Heart left ventricle (tissue), 13 donors: ENCODE data around the gene PREX1.

Experiments
- POLR2A ChIP-seq, 2 donors: fragments of 450-650 bp; IDR thresholded peaks; one replicate each; pipeline ENCODE4 v1.6.1; 2017; ENCODE audit warnings: antibody characterized with exemption in 2 of 2, mild to moderate bottlenecking in 2 of 2, moderate library complexity in 2 of 2
- TF ChIP-seq, protein P1 (sequence below), 12 donors: fragments of 200-600 bp; sonication (generic) in 4 of 12; IDR thresholded peaks; one replicate each; pipeline versions ENCODE4 v1.5.0 to v1.8.0; 2018 to 2022; ENCODE audit warnings: antibody characterized with exemption in 12 of 12, mild to moderate bottlenecking in 5 of 12
- donor health status: ischemic (EF 13 %, LVEDD 7.1; RV severe dilation, severe dysfunction).
- donor health status: DM: no; HTN: yes; CAD: no.
- donor health status: DM: no; HTN: no; CAD: no.
- donor health status: ischemic (EF 25% LVEDD 6.9; RV normal size, moderate dysfunction).
- donor health status: ischemic (EF 25% LVEDD 5.7; RV mildly dilated, moderate dysfunction).
- donor health status: ischemic (EF 35%, LVEDD 5.7; RV mildly dilated, moderate dysfunction).
- donor health status: nonischemic (EF 11% LVEDD 7.7; RV severe dilation, severe dysfunction).
- donor health status: DM: yes; HTN: yes; CAD: no.
- donor health status: PGD.
- donor health status: ischemic (EF 29% LVEDD 5.4; RV normal size, mild dysfunction).
- donor health status: nonischemic (EF 23%, LVEDD 6.1; RV moderate dilation, normal function).

DNA sequence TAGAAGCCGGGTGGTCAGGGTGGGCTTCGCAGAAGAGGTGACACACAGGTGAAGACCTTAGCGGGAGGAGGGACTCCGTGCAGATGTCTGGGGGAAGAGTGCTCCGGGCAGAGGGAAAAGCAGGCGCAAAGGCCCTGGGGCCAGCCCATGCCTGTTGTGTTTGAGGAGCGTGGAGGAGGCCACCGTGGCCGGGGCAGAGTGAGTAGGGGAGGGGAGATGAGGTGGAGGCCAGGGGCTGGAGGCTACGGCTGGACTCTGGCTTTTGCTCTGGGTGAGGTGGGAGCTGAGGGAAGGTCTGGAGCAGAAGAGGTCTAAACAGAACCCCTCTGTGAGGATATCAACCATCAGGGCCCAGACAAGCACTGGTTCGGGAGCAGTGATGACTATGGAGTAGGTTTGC is 244.0 kb downstream of the PREX1 start:
- TF ChIP-seq, protein P1, sequence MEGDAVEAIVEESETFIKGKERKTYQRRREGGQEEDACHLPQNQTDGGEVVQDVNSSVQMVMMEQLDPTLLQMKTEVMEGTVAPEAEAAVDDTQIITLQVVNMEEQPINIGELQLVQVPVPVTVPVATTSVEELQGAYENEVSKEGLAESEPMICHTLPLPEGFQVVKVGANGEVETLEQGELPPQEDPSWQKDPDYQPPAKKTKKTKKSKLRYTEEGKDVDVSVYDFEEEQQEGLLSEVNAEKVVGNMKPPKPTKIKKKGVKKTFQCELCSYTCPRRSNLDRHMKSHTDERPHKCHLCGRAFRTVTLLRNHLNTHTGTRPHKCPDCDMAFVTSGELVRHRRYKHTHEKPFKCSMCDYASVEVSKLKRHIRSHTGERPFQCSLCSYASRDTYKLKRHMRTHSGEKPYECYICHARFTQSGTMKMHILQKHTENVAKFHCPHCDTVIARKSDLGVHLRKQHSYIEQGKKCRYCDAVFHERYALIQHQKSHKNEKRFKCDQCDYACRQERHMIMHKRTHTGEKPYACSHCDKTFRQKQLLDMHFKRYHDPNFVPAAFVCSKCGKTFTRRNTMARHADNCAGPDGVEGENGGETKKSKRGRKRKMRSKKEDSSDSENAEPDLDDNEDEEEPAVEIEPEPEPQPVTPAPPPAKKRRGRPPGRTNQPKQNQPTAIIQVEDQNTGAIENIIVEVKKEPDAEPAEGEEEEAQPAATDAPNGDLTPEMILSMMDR (IDR thresholded peaks at IDR 0.05) = no peak
- no peak for TF ChIP-seq POLR2A (IDR thresholded peaks at IDR 0.05)
